NT2/D1 (cell line): ENCODE data around the gene COMTD1.
A peak's percentile ranks its signal among the peaks of the same experiment; 100 is the strongest.

Source experiments
- DNase-seq: peaks from one replicate; pipeline ENCODE4 v3.0.0-alpha.2; 2011; ENCODE audit warnings: low read depth, low spot score
- H3K27me3 ChIP-seq: 2 replicates; pipeline ENCODE4 v1.6.0; 2011; ENCODE audit warnings: mild to moderate bottlenecking; ENCODE audit not compliant: insufficient read length, insufficient read depth
- H3K36me3 ChIP-seq: 2 replicates; pipeline ENCODE4 v1.6.1; 2011; ENCODE audit warnings: mild to moderate bottlenecking, low read length, mixed read lengths; ENCODE audit not compliant: insufficient read depth, insufficient read length
- H3K4me1 ChIP-seq: 2 replicates; pipeline ENCODE4 v1.5.1; 2011; ENCODE audit not compliant: insufficient read depth, insufficient read length
- H3K4me3 ChIP-seq: 2 replicates; pipeline ENCODE4 v1.5.1; 2011; ENCODE audit warnings: low read depth; ENCODE audit not compliant: insufficient read length
- H3K9ac ChIP-seq: 2 replicates; pipeline ENCODE4 v1.6.0; 2011; ENCODE audit warnings: low read depth; ENCODE audit not compliant: insufficient read length
- H3K9me3 ChIP-seq: 2 replicates; pipeline ENCODE4 v1.5.1; 2011; ENCODE audit warnings: mild to moderate bottlenecking, low read length; ENCODE audit not compliant: insufficient read depth
- SUZ12 ChIP-seq: IDR thresholded peaks from 2 replicates; pipeline ENCODE4 v1.6.1; 2011; ENCODE audit not compliant: insufficient read length, insufficient read depth; ENCODE audit errors: extremely low read depth
- YY1 ChIP-seq: IDR thresholded peaks from 2 replicates; pipeline ENCODE4 v1.6.1; 2011; ENCODE audit not compliant: insufficient read length, insufficient read depth
- ZNF274 ChIP-seq: IDR thresholded peaks from 2 replicates; pipeline ENCODE4 v1.6.1; 2011; ENCODE audit warnings: mild to moderate bottlenecking, low read depth, low read length

The COMTD1 gene

GRCh38 chr10:75234683-75235374 lies 928 bp downstream of the COMTD1 start:
- peak overlapping the region; percentile 68 for H3K4me3 ChIP-seq
- H3K27me3 ChIP-seq = no peaks in the 10 kb centered on the region
- peaks cover 6% of the 10 kb centered on the region for H3K4me1 ChIP-seq
- H3K9ac ChIP-seq = peak overlapping the region; percentile 86
- TF ChIP-seq ZNF274 = no peak
- no peak for TF ChIP-seq SUZ12
- no peak for TF ChIP-seq YY1
- H3K36me3 ChIP-seq = peaks cover 33% of the 10 kb centered on the region
- no peak for DNase-seq
- H3K9me3 ChIP-seq = no peaks in the 10 kb centered on the region

GRCh38 chr10:75234017-75234682 lies 1.6 kb downstream of the COMTD1 start:
- Histone ChIP-seq H3K9me3 (no peaks in the 10 kb centered on the region), H3K4me1 (peaks cover 6% of the 10 kb centered on the region), H3K4me3 (peak overlapping the region; percentile 68), H3K27me3 (no peaks in the 10 kb centered on the region), H3K36me3 (peaks cover 38% of the 10 kb centered on the region), H3K9ac (peak overlapping the region; percentile 86)
- TF ChIP-seq ZNF274 = no peak
- TF ChIP-seq SUZ12 = no peak
- no peak for TF ChIP-seq YY1
- peak; percentile 88 for DNase-seq

GRCh38 chr10:75233444-75234016 lies 2.2 kb downstream of the COMTD1 start:
- Histone ChIP-seq H3K9me3 (no peaks in the 10 kb centered on the region), H3K36me3 (peaks cover 43% of the 10 kb centered on the region), H3K9ac (peak overlapping the region; percentile 77), H3K27me3 (no peaks in the 10 kb centered on the region), H3K4me1 (peaks cover 6% of the 10 kb centered on the region), H3K4me3 (peak overlapping the region; percentile 21)
- TF ChIP-seq SUZ12 (no peak), ZNF274 (no peak), YY1 (no peak)
- DNase-seq = no peak

GRCh38 chr10:75231672-75232581 lies 3.8 kb downstream of the COMTD1 start:
- DNase-seq = no peak
- TF ChIP-seq YY1 = no peak
- H3K27me3 ChIP-seq = no peaks in the 10 kb centered on the region
- H3K9me3 ChIP-seq = no peaks in the 10 kb centered on the region
- H3K36me3 ChIP-seq = peaks cover 50% of the 10 kb centered on the region
- no peak overlapping the region for H3K4me3 ChIP-seq
- H3K4me1 ChIP-seq = peaks cover 6% of the 10 kb centered on the region
- no peak overlapping the region for H3K9ac ChIP-seq

GRCh38 chr10:75230600-75231038 lies 5.1 kb downstream of the COMTD1 start:
- peaks cover 61% of the 10 kb centered on the region for H3K36me3 ChIP-seq
- H3K4me3 ChIP-seq = no peak overlapping the region
- H3K9ac ChIP-seq = no peak overlapping the region
- no peaks in the 10 kb centered on the region for H3K27me3 ChIP-seq
- peak; percentile 68 for DNase-seq
- H3K4me1 ChIP-seq = peaks cover 6% of the 10 kb centered on the region
- no peaks in the 10 kb centered on the region for H3K9me3 ChIP-seq
- TF ChIP-seq ZNF274 (no peak), YY1 (no peak), SUZ12 (no peak)

- no peak overlapping the region for H3K4me3 ChIP-seq
- H3K4me1 ChIP-seq = peaks cover 6% of the 10 kb centered on the region
- H3K27me3 ChIP-seq = no peaks in the 10 kb centered on the region
- no peak for DNase-seq
- peaks cover 61% of the 10 kb centered on the region for H3K36me3 ChIP-seq
- H3K9ac ChIP-seq = no peak overlapping the region
- TF ChIP-seq YY1 (no peak), ZNF274 (no peak), SUZ12 (no peak)
- H3K9me3 ChIP-seq = no peaks in the 10 kb centered on the region
Observed at GRCh38 chr10:75229971-75230370, 5.8 kb downstream of the COMTD1 start.

- no peaks in the 10 kb centered on the region for H3K27me3 ChIP-seq
- peaks cover 8% of the 10 kb centered on the region for H3K4me1 ChIP-seq
- no peak for DNase-seq
- TF ChIP-seq SUZ12 (no peak), YY1 (no peak), ZNF274 (no peak)
- no peaks in the 10 kb centered on the region for H3K9me3 ChIP-seq
- H3K9ac ChIP-seq = no peak overlapping the region
- peaks cover 71% of the 10 kb centered on the region for H3K36me3 ChIP-seq
- no peak overlapping the region for H3K4me3 ChIP-seq
Observed at GRCh38 chr10:75228834-75229233, 6.9 kb downstream of the COMTD1 start.
